Endodermal cell (in vitro differentiated cells): ENCODE data around the gene FCAMR. TPM values are rescaled to one million over a fixed set of nuclear protein-coding genes. Genes with fewer than 3 reads are reported as not detected.
A peak's percentile ranks its signal among the peaks of the same experiment; 100 is the strongest.
"Not testable (repeated sequence)": the region's sequence is repeated elsewhere in the genome, so short reads cannot be mapped to it uniquely, and the experiment has no call there.

Experiments
- DNase-seq: peaks from one replicate; pipeline ENCODE4 v3.0.0-alpha.2; 2017
- H3K27ac ChIP-seq: 2 replicates; pipeline ENCODE4 v1.5.1; 2013; ENCODE audit warnings: mild to moderate bottlenecking, low read depth, low read length, moderate library complexity
- H3K27me3 ChIP-seq: 2 replicates; pipeline ENCODE4 v1.6.1; 2013; ENCODE audit warnings: mild to moderate bottlenecking, low read length, moderate library complexity; ENCODE audit not compliant: insufficient read depth, control insufficient read depth, poor library complexity, severe bottlenecking
- H3K36me3 ChIP-seq: 2 replicates; pipeline ENCODE4 v1.7.0; 2013; ENCODE audit warnings: mild to moderate bottlenecking, low read length, moderate library complexity; ENCODE audit not compliant: control insufficient read depth, insufficient read depth
- H3K4me1 ChIP-seq: one replicate; pipeline ENCODE4 v1.7.0; 2013; ENCODE audit warnings: low read length; ENCODE audit not compliant: control insufficient read depth, insufficient read depth
- H3K4me3 ChIP-seq: 2 replicates; pipeline ENCODE4 v1.5.1; 2013; ENCODE audit warnings: mild to moderate bottlenecking, low read length, moderate library complexity
- H3K9ac ChIP-seq: 2 replicates; pipeline ENCODE4 v1.6.1; 2013; ENCODE audit warnings: mild to moderate bottlenecking, low read length, moderate library complexity; ENCODE audit not compliant: poor library complexity, severe bottlenecking; ENCODE audit errors: extremely low read depth
- H3K9me3 ChIP-seq: 2 replicates; pipeline ENCODE4 v1.6.1; 2013; ENCODE audit warnings: mild to moderate bottlenecking, low read length, moderate library complexity; ENCODE audit not compliant: control insufficient read depth
- H3K27ac Mint-ChIP-seq: 2 replicates; pipeline ENCODE4 v1.8.0; 2020; ENCODE audit warnings: mixed read lengths
- H3K27me3 Mint-ChIP-seq: 2 replicates; pipeline ENCODE4 v1.8.0; 2021; ENCODE audit warnings: mild to moderate bottlenecking, mixed read lengths; ENCODE audit not compliant: insufficient read depth
- H3K36me3 Mint-ChIP-seq: 2 replicates; pipeline ENCODE4 v1.8.0; 2020; ENCODE audit warnings: low read depth, mixed read lengths
- H3K4me1 Mint-ChIP-seq: 2 replicates; pipeline ENCODE4 v1.8.0; 2020; ENCODE audit warnings: mixed read lengths
- H3K4me3 Mint-ChIP-seq: 2 replicates; pipeline ENCODE4 v1.8.0; 2020; ENCODE audit warnings: mild to moderate bottlenecking, moderate library complexity, mixed read lengths
- H3K9me3 Mint-ChIP-seq: 2 replicates; pipeline ENCODE4 v1.8.0; 2020; ENCODE audit warnings: mild to moderate bottlenecking, mixed read lengths
- WGBS, 2 experiments: methylation state at CpG; one replicate each; pipeline versions ENCODE4 v1.1.5 to v1.1.7; 2013; ENCODE audit warnings: missing lambda C conversion rate in 2 of 2, mixed read lengths in 1 of 2; ENCODE audit not compliant: insufficient coverage in 1 of 2, insufficient read length in 1 of 2; 5-methylcytosine and 5-hydroxymethylcytosine counted together
- total RNA-seq, 2 donors: library from RNA; stranded (reverse); fragmentation: NEBNext Ultra II Directional in 1 of 2; extraction: Animal tissue kit (Norgen Biotek cat#: 25700) in 1 of 2; gene quantifications; 2 replicates in 1 of 2; 3 replicates in 1 of 2; pipeline ENCODE4 v1.2.1, GENCODE V29; 2021
- TF ChIP-seq, protein P1 (sequence below): fragments of 200-600 bp; sonication (generic); conservative IDR thresholded peaks from 2 replicates; pipeline ENCODE4 v1.5.0; 2021; ENCODE audit warnings: antibody characterized with exemption, mild to moderate bottlenecking

The FCAMR gene
- total RNA-seq, 2 donors from 2014 or later: not detected

DNA sequence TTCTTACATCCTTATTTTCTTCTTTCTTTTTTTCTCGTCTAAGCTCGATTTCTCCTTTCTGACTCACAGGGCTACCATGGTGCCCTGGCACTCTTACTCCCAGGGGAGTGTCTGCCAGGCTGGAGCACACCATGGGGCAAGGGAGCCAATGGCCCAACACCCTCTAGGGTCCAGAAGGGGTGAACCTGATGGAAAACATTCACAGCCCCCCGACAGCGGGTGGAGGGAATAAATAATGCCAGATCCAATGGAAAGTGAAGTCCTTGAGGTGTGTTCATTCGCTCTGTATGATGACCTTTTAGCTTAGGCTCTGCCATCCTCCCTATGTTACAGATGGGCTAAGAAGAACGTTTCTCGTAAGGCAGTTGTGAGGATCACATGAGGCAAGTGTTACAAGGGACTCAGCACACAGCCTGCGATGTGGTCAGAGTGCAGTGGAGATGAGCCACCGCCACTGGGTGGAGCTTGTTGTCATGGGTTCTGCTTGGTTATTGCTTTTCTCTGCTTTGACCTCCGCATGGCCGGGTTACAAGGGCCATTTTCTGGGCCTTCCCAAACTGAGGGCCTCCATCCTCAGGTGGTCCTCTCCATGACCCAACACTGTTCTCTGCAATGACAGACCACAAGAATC, 45.0 kb downstream of the FCAMR start:
- TF ChIP-seq, protein P1, sequence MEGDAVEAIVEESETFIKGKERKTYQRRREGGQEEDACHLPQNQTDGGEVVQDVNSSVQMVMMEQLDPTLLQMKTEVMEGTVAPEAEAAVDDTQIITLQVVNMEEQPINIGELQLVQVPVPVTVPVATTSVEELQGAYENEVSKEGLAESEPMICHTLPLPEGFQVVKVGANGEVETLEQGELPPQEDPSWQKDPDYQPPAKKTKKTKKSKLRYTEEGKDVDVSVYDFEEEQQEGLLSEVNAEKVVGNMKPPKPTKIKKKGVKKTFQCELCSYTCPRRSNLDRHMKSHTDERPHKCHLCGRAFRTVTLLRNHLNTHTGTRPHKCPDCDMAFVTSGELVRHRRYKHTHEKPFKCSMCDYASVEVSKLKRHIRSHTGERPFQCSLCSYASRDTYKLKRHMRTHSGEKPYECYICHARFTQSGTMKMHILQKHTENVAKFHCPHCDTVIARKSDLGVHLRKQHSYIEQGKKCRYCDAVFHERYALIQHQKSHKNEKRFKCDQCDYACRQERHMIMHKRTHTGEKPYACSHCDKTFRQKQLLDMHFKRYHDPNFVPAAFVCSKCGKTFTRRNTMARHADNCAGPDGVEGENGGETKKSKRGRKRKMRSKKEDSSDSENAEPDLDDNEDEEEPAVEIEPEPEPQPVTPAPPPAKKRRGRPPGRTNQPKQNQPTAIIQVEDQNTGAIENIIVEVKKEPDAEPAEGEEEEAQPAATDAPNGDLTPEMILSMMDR: peak; percentile 34
- no peaks in the 10 kb centered on the region for H3K4me1 Mint-ChIP-seq
- no peak overlapping the region for H3K9ac ChIP-seq
- H3K4me3 ChIP-seq: no peak overlapping the region
- H3K36me3 ChIP-seq: no peaks in the 10 kb centered on the region
- WGBS, 2 experiments: 83 to 85% methylated on average over 9 to 11 of the region's 11 CpGs
- H3K4me3 Mint-ChIP-seq: no peak overlapping the region
- H3K27ac Mint-ChIP-seq: no peak overlapping the region
- peak; percentile 81 for DNase-seq
- no peaks in the 10 kb centered on the region for H3K9me3 ChIP-seq
- H3K27me3 ChIP-seq: no peaks in the 10 kb centered on the region
- no peaks in the 10 kb centered on the region for H3K4me1 ChIP-seq
- H3K27ac ChIP-seq: no peak overlapping the region
- no peaks in the 10 kb centered on the region for H3K27me3 Mint-ChIP-seq
- H3K9me3 Mint-ChIP-seq: no peaks in the 10 kb centered on the region
- H3K36me3 Mint-ChIP-seq: no peaks in the 10 kb centered on the region

DNA sequence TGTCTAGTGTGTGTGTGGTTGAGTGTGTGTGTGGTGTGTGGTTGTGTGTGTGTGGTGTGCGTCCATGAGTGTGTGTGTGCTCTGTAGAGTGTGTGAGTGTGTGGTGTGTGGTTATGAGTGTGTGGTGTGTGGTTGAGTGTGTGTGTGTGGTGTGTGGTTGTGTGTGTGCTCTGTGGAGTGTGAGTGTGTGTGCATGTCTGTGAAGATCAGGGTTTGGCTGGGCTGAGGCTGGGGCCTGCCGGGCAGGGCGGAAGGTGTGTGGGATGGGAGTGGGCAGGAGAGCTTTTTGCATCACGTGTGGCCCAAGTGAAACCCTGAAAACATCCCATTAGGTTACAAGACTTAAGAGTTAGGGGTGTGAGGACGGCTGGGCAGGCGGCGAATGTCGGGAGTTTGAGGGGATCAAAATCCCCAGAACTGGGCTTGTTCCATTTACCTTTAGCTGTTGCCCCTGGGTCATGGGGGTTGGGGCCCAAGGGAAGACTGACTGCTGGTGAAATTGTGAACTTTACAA, 45.6 kb downstream of the FCAMR start:
- no peak for DNase-seq
- TF ChIP-seq, protein P1: no peak
- no peak overlapping the region for H3K27ac Mint-ChIP-seq
- Histone ChIP-seq H3K9ac (no peak overlapping the region), H3K27me3 (no peaks in the 10 kb centered on the region), H3K9me3 (no peaks in the 10 kb centered on the region), H3K4me3 (no peak overlapping the region), H3K36me3 (no peaks in the 10 kb centered on the region), H3K4me1 (no peaks in the 10 kb centered on the region), H3K27ac (no peak overlapping the region)
- 80 to 87% methylated on average over 1 to 8 of the region's 8 CpGs for WGBS, 2 experiments
- H3K4me3 Mint-ChIP-seq: no peak overlapping the region
- H3K27me3 Mint-ChIP-seq: no peaks in the 10 kb centered on the region
- no peaks in the 10 kb centered on the region for H3K9me3 Mint-ChIP-seq
- H3K4me1 Mint-ChIP-seq: no peaks in the 10 kb centered on the region
- H3K36me3 Mint-ChIP-seq: no peaks in the 10 kb centered on the region

DNA sequence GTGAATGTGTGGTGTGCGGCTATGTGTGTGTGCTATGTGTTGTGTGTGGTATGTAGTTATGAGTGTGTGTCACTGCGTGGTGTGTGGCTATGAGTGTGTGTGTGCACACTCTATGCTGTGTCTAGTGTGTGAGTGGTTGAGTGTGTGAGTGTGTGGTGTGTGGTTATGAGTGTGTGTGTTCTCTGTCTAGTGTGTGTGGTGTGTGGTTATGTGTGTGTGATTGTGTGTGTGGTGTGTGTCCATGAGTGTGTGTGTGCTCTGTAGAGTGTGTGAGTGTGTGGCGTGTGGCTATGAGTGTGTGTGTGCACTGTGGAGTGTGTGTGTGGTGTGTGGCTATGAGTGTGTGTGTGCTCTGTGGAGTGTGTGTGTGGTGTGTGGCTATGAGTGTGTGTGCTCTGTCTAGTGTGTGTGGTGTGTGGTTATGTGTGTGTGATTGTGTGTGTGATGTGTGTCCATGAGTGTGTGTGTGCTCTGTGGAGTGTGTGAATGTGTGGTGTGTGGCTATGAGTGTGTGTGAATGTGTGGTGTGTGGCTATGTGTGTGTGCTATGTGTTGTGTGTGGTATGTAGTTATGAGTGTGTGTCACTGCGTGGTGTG, 46.2 kb downstream of the FCAMR start:
- not testable (repeated sequence) for H3K4me3 ChIP-seq, H3K36me3 ChIP-seq, H3K27ac ChIP-seq, H3K27me3 Mint-ChIP-seq, H3K4me3 Mint-ChIP-seq, H3K9me3 Mint-ChIP-seq, DNase-seq, H3K27ac Mint-ChIP-seq, H3K36me3 Mint-ChIP-seq, H3K9ac ChIP-seq, H3K4me1 ChIP-seq, H3K9me3 ChIP-seq, H3K4me1 Mint-ChIP-seq, H3K27me3 ChIP-seq
- WGBS, 2 experiments: 83 to 91% methylated on average over 3 of the region's 4 CpGs
